Endothelial cell of umbilical vein (primary cell): Measurements from ENCODE around the gene MED12L.

Experiments used
- EZH2 ChIP-seq: IDR thresholded peaks from 2 replicates; pipeline ENCODE4 v1.6.1; 2012; ENCODE audit warnings: borderline replicate concordance, low read depth, mild to moderate bottlenecking, moderate library complexity, low read length, inconsistent platforms; ENCODE audit not compliant: severe bottlenecking
- MYC ChIP-seq: IDR thresholded peaks from one replicate; pipeline ENCODE4 v1.6.1; 2011; ENCODE audit warnings: mild to moderate bottlenecking, low read depth, low read length
- POLR2AphosphoS5 ChIP-seq: IDR thresholded peaks from 2 replicates; pipeline ENCODE4 v1.6.1; 2012; ENCODE audit warnings: low read depth, mild to moderate bottlenecking, control low read depth, low read length, moderate library complexity; ENCODE audit not compliant: insufficient read depth
- TF ChIP-seq, protein P1 (sequence below), 2 donors: IDR thresholded peaks; 1 replicate in 1 of 2; 2 replicates in 1 of 2; pipeline ENCODE4 v1.5.1; 2011; ENCODE audit warnings: low read length in 2 of 2, mild to moderate bottlenecking in 2 of 2, moderate library complexity in 2 of 2, control low read depth in 1 of 2, inconsistent platforms in 1 of 2, low read depth in 1 of 2; ENCODE audit not compliant: insufficient read depth in 1 of 2; ENCODE audit errors: extremely low read depth in 1 of 2
- TF ChIP-seq, protein P2 (sequence below): IDR thresholded peaks from 2 replicates; pipeline ENCODE4 v1.6.1; 2011; ENCODE audit not compliant: insufficient read depth, insufficient read length

DNA sequence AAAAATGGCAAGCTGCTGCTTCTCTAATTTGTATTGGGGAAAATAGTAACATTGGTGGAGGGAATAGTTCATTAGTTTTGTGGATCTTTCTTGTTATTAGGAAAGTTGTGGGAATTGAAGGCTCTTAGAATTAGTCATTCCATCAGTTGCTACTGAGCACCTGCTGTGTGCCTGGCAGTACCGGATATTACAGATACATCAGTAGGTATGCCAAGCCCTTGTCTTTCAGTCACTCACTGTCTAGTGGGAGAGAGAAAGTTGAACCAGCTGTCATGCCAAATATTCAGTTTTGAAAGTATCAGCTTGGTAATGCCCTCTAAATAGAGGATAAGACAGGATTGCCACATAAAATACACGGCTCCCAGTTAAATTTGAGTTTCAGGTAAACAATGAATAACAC is 342.9 kb downstream of the MED12L start:
- TF ChIP-seq, protein P1, sequence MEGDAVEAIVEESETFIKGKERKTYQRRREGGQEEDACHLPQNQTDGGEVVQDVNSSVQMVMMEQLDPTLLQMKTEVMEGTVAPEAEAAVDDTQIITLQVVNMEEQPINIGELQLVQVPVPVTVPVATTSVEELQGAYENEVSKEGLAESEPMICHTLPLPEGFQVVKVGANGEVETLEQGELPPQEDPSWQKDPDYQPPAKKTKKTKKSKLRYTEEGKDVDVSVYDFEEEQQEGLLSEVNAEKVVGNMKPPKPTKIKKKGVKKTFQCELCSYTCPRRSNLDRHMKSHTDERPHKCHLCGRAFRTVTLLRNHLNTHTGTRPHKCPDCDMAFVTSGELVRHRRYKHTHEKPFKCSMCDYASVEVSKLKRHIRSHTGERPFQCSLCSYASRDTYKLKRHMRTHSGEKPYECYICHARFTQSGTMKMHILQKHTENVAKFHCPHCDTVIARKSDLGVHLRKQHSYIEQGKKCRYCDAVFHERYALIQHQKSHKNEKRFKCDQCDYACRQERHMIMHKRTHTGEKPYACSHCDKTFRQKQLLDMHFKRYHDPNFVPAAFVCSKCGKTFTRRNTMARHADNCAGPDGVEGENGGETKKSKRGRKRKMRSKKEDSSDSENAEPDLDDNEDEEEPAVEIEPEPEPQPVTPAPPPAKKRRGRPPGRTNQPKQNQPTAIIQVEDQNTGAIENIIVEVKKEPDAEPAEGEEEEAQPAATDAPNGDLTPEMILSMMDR (IDR thresholded peaks at IDR 0.05; ENCODE audit: extremely low read depth in 1 of 2, insufficient read depth in 1 of 2, low read depth in 1 of 2, low read length in 2 of 2) = no peak
- TF ChIP-seq, protein P2, sequence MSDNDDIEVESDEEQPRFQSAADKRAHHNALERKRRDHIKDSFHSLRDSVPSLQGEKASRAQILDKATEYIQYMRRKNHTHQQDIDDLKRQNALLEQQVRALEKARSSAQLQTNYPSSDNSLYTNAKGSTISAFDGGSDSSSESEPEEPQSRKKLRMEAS = no peak
- TF ChIP-seq EZH2 (no peak), MYC (no peak), POLR2AphosphoS5 (no peak)
